T follicular helper cell (primary cell): Measurements from ENCODE around the gene PODXL.
"Not testable (repeated sequence)": the region's sequence is repeated elsewhere in the genome, so short reads cannot be mapped to it uniquely, and the experiment has no call there.

Experiments used
- DNase-seq: peaks from one replicate; pipeline ENCODE4 v3.0.0-alpha.2; 2020; ENCODE audit warnings: low read depth

PODXL gene

DNA sequence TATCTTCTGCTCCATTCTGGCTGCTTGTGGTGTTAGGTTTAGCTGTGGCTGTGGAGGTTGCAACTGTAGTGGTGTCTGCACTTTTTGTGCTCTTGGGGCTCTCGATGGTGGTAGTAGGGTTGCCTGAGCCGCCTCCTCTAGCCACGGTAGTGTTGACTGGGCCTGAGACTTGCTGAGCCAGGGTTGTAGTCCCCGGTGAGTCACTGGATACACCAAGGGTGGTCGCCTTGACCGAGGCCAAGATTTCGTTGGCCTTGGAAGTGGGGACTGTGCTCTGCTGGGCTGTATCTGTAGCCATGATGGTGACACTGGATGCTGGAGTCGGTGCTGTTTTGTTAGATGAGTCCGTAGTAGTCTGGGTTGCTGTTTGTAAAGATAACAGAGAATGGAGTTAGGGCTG lies 45.4 kb downstream of the PODXL start:
- no peak for DNase-seq

DNA sequence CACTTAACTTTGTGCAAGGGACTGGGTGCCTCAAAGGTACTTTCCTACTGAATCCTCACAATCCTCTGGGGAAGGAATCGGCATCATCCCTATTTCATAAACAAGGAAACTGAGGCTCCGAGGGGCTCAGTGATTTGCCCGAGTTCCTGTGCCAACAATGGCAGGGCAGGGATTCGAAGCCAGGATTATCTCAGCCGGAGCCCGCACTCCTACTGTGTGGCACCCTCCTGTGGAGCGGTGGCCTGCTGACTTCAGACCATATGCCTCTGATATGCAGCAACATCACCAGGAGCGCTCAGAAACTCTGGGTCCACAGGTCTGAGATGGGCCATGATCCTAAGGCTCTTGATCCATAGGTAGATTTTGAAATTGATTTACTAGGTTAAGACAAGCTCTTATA lies 46.6 kb downstream of the PODXL start:
- no peak for DNase-seq

DNA sequence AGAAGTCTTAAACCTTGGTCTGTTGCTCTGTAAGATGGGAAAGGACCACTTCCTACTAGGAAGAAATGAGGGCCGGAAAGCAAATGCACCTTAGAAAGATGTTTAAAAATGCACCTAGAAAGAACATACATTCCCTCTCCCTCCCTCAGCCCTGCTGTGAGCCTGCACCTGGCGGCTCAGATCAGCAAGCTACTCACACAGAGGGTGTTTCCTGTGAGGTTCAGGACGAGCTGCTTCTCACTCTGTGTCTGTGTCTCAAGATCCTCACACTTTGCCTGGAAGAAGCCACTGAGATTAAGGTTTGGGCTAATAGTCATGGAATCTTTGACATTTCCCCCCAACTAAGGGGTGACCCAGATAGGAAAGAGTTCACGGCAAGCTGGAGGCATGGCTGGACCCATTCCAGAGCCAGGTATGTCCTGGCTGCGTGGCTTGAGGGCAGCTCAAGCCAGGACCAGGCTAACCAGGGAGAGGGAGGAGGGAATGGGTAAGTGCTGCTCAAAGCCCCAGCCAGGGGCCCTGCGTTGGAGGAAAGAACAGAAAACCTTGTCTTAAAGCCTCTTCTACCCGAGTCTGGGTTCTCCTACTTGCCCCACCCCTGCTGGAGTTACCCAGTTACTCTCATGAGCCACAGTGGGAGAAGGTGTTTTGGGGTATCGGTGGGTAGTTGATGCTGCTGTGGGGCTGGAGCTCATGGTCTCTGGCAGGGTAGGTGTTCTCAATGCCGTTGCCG lies 47.5 kb downstream of the PODXL start:
- no peak for DNase-seq

DNA sequence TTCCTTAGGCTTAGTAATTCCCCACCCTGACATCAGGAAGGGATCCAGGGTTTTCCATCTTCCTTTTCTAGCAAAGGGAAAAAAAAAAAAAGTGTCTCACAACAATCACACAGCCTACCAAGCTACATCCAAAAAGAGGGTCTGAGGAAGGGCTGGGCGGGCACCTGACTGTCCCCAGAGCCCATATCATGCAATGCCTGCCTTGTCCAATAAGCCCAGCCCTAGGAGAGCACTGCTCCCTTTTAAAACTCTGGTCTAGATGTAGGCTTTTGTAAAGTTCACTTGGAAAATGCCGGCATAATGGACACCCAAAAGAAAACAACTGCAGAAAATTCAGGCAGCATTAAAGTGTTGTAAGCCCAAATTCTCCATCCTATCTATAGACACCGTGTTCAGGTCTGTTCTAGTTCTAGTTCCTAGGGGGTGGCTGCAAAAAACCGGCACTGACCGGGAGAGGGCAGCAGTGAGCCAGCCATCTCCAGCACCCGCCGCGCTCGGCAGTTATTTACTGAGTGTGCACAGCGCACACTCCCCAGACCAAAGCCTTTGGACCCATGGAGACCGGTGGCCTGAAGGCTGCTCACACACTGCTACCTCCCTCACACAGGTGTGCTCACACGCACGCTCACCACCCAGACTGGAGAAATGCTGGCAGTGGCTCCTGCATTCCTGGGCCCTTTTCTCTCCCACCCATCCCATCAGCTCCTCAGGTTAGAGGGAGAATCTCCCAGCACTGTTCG lies 48.7 kb downstream of the PODXL start:
- DNase-seq: peak; percentile 67

DNA sequence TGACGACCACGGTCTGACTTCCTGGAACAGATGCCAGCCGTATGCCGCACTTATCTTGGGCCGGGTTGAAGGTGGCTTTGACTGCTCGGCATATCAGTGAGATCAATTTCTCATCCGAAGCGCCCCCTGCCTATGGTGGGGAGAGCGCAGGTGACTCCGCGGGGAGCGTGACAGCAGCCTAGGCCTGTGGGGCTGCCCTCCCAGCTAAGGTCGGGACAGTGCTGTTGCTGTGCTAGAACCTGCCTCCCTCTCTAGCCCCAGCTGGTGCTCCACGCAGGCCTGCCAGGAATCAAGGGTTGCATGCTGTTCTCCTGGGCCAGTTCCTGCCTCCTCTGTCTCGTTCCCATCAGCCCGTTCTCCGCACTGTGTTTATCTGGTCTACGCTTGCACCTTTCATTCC lies 49.8 kb downstream of the PODXL start:
- no peak for DNase-seq

DNA sequence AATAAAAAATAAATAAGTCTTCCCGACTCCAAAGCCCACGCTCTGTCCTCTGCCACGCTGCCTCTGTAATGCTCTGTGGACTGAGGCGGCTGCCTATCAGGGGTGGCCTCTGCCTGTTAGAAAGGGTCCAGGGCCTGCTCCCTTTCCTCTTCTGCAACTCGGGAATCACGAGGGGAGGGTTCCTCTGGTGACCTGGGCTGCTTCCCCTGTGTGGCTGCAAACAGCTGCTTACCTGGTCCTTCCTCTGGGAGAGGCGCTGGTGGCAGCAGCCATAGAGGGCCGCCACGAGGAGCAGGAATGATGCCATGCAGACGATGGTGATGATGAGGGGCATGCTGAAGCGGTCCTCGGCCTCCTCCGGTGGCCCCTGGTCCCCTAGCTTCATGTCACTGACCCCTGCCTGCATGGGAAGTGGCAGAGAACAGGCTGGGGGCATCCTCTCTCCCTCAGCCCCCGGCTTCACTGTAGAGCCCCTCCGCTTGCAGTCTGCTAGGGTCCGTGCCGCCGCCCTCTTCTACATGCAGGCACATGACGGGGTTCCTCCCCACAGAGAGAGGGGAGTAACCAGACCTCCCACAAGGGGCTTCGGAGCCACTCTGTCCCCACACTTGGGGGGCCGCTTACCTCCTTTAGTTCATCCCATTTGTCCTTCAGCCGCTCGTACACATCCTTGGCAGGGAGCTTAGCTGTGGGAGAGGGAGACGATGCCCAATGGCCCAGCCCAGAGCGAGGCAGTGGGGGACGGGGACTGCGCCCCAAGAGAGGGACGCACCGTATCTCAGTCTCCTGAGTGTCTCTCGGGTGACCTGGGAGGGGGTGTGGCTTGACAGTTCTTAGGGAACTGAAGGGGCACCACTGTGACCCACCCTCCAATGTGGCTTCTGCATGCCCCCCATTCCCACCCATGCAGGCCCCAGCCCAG lies 50.5 kb downstream of the PODXL start:
- no peak for DNase-seq

DNA sequence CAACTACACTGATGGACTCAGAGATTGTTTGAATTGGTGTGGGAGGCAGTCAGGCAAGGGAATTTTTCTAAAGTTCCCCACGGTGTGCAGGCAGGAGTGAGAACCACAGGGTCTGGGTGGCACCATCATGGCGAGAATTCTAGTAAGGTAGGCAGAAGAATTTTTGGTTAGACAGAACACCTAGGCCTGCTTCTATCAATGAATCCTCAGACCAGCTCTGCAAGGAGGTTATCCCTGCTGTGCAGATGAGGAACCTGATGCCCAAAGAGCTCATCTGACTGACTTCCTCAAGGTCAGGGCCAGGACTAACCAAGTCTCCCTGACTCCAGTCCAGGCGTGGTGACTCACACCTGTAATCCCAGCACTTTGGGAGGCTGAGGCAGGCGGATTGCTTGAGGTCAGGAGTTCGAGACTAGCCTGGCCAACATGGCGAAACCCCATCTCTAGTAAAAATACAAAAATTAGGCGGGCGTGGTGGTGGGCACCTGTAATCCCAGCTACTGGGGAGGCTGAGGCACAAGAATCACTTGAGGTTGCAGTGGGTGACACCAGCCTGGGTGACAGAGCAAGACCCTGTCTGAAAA lies 51.3 kb downstream of the PODXL start:
- not testable (repeated sequence) for DNase-seq

DNA sequence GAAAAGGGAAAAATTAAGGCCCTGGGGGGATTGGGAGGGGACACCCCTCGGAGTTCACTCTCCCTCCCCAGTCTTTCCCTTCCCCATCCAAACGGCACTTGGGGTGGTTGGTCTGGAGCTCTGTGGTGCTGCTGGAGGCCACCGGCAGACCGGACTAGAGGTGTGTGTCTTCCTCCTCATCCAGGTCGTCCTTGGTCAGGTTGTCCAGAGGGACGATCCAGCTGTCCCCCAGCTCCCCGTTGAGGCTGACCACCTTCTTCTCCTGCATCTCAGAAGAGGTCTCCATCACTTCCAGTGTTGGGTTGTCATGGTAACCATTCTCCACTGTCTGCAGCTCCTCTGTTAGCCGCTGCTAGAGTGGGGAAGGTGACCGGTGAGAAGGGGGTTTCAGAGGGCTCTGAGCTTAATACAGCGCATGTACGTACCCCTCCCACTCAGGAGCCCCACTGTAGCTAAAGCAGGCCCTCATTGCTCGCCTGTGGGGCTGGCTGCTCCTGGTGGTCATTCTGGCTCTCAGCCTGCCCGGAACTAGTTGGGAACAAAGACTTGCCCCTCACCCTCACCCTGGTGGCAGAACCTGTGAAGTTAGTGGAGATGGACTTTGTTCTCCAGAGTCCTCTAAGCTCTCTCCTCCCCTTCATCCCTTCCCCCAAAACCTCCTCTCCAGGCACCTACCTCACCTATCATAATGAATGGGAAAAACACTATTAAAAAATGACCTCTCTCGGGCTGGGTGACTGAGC lies 52.1 kb downstream of the PODXL start:
- DNase-seq: no peak

DNA sequence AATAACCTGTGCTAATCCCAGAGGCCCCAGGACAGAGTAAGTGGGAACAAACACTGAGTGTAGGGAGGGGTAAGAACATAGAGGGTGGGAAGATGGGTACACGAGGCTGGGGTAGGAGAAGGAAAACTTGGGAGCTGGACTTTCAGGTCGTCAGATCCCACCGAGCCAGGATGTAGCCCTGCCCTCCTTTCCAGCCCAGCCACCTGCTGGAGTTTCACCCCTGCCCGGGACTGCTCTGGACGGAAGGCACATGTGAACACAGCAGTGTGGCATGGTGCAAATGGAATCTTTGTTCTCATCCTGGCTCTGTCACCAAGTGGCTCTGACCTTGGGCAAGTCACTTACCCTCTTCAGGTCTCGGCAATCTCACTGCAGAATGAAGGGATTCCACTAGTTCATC lies 52.8 kb downstream of the PODXL start:
- DNase-seq: no peak

DNA sequence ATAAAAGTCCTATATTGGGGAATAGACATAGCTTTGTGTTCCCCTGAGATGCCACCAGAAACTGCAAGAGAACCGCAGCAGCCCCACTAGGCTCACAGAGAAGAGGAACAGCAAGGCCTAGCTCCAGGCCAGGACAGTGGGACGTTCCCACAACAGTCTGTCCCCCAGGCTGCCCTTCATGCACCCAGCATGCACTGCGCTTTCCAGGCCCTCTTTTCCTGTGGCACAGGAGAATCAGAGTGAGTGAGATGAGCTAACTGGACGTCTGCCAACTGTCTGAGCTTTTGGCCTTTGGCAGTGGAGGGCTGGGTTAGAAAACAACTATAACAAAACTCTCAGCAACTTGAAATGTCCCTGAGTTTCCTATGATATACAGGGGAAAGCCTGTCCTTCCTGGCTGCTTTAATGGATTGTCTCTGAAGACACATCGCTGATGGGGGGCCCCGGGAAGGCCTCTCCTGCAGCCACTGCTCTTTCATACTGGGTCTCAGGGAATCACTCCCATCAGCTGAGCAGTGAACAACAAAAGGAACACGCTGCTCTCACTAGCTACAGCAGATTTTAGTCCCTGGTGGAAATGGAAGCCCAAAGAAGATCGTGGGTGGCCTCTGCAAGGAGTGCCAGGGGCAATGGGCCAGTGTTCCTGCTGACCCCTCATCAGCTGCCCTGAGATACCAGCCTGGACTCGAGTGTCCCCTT lies 53.5 kb downstream of the PODXL start:
- no peak for DNase-seq

DNA sequence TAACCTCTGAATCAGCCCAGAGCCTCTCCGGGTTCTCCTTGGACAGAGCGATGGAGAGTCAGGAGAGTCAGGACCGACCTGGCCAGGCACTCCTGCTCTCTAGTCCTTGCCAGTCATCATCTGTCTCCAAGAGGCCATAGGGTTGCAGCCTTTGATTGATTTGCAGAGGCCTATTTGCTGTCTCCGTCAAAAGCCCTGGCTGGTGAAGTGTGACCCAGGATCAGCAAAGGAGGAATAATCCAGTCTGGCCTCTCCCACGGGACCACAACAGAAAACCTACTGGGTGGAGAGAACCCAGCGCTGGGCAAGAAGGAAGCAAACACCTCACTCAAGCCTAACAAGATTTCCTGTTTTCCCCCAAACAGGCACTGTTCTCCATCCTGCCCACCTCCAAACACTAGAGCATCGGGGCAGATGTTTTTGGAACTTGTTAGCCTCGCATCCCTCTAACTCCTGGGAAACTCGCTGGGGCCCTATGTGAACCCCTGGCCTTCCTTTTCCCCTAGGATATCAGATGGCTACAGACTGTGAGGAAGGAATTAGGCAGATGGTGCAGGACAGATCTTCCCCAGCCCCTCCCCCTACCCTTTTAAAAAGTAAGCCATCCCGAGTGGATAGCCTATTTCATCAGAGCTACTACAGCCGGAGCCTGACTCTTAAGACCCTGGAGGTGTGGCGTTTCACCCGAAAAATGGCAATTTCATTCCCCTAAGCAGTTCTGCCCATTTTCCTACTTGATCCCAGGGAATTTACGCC lies 54.3 kb downstream of the PODXL start:
- no peak for DNase-seq

DNA sequence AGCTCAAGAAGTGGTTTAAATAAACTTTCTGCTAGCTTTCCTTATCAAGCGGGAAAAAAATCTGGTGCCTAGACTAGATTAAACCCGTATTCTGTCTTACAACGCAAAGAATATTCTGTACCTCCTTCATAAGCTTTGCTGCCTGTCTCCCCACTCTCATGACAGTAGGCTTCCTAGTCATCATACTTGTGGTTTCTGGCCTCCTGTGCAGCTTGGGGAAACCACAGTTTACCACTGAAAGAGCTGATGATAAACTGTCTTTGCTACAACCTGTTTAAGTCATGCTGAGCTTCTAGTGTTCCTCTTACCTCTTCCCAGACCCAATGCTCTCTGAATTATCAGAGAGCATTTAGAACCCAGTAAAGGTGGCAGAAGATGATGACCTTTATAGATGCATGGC lies 55.0 kb downstream of the PODXL start:
- no peak for DNase-seq

DNA sequence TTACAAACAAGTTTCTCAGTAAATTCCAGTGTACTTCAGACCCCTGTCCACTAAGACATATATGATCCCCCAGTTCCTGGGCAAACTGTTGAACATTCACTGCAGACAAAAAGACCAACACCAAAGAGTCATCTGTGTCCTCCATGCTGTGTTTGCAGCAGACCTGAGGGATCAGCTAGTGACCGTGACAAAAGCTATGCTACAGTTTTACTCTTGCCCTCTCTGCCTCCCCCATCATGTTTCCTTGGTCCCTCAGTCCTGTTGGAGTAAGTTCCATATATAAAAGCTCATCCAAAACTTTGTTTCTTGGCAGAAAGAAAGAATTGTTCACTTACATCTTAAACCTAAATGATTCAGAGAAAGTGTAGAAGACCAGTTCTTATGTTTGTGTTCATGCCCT lies 56.1 kb downstream of the PODXL start:
- no peak for DNase-seq

DNA sequence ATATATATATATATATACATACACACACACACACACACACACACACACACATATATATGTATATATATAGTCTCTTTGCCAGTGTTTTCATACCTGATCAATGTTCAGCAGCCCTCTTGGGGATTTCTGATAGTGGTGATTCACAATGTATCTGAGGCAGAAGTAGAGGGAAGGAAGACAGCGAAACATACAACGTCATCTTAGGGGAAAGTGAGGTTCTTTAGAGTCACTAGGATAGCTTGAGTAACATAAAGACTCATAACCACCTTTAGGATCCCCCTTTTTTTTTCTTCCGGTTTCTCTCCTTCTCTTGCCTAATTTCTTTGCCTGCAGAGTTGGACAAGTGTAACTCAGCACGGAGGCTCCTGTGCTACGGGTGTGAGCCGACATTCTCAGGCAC lies 56.6 kb downstream of the PODXL start:
- DNase-seq: no peak

DNA sequence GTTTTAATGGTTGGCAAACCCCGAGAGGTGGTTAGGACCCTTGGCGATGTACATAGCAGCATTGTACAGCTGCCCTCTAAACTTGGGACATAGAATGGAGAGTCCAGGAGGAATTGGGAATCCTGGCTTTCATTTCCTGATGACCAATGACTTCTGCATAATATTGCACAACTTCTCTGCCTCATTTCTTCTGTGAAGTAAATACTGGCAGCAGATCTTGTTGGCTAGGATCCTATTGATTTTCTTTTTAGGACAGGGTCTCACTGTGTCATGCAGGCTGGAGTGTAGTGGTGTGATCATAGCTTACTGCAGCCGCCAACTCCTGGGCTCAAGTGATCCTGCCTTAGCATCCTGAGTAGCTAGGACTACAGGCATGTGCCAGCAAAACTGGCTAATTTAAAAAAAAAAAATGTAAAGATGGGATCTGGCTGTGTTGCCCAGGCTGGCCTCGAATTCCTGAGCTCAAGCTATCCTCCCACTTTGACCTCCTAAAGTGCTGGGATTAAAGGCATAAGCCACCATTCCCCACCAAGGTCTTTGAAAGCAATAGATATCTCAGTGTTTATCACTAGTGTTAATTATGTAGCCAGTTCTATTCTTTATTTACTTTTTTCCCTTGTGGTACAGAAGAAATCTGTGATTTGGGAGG lies 58.1 kb downstream of the PODXL start:
- no peak for DNase-seq

DNA sequence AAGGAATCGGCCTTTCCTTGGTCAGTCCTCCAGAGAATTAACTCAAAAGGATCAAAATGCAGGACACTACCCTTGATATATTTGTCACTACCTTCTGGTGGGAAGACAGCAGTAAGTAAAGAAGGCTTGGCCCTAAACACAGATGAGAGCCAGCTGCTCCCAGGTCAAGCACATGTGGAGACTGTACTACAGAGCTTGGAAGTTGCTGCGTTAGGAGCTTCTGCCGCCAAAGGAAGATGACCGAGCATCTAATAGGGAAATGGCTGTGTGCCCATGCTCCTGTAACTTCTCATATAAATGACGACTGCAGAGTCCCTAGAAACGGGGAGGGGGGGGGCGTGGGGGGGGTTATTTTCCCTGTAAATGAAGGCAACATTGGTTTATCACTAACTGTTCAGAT lies 59.0 kb downstream of the PODXL start:
- DNase-seq: no peak

DNA sequence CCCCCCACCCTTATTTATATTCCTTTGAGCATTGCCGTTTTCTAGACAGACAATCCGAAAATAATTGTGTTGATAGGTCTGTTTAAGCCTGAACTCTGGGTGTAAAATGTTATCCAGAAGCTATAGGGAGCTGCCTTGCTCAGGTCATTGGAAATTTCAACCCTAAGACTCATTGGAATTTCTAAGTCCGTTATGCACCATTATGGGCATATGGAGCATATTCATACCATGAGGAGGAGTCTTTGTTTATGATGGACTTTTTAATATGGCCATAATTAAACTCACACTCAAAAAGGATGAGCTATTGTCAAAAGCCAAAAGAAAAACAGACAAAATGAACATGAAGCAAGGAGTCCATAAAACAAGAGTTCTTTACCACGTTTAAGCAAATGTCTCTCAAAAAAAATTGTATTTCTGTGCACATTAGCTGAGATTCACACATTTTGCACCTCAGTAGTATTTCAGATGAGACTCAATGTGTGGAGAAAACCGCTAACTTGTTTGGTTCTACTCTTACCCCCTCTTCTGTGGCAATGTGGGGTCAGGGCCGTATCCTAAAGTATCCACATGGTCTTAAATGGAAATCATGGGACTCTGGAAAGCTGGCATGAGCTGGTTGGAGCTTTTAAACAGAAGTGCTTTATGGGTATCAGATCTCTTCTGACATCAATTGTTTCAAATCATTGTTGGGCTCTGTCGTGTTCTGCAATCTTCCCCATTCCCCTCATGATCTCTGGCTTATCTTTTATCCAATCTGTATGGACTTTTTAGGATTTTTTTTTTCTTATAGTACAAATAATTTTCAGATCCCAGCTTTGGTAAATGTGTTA lies 60.5 kb downstream of the PODXL start:
- no peak for DNase-seq

DNA sequence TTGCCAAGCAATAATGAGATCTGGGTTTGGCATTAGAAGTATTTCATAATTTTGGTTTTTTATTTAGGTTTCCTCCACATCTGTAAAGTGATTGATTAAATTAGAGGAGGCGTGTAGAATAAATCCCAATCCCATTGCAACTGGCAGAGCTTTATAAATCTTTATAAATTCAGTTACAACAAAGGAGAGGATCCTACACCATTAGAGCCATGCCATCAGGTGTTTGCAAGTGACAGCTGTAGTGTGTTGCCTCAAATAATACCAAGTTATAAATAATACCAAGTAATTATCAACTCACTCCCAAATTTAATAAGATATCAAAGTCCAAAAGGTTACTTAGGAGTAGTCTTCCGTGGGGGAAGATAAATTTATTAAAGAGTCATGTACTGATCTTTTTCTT lies 62.2 kb downstream of the PODXL start:
- DNase-seq: no peak

DNA sequence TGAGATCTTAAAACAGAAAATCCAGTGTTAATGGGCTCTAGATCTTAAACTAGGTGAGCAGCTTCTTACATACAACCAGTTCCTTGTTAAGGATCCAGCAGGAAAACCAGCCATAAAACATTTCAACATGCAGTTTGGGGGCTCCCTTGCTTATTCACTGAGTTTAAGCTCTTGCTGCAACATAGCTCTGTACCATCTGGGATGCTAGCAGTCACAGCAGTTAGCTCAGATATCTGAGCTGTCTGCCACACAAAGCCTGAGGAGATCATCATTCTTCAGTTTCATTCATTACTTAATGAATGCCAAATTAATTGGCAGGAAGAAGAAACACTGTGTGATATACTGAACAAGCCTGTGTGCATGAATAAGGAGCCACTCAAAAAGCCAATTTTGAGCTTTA lies 62.8 kb downstream of the PODXL start:
- DNase-seq: no peak
